ENCODE results near the gene GPR32. TPM values are rescaled to one million over a fixed set of nuclear protein-coding genes. Genes with fewer than 3 reads are reported as not detected.

Gene GPR32
- total and polyA plus RNA-seq, 2 donors (not counting 1 experiment from before 2014, with no cell fraction given), result not detected

- H3K4me1 Mint-ChIP-seq, result peaks cover 33% of the 10 kb centered on the region
- POLR2A ChIA-PET, result no interaction called here
- Histone ChIP-seq H2AFZ (ENCODE audit: insufficient read depth, low read depth, low read length, poor library complexity, severe bottlenecking) (no peak overlapping the region), H3K79me2 (ENCODE audit: control insufficient read depth, insufficient read depth, low read length) (peaks cover 44% of the 10 kb centered on the region), H3K9me3 (ENCODE audit: control extremely low read depth in 1 of 3, control insufficient read depth in 2 of 3, insufficient read depth in 1 of 3, low read length in 2 of 3) (no peaks in the 10 kb centered on the region), H3K9ac (ENCODE audit: low read length) (no peak overlapping the region), H3K4me3 (ENCODE audit: control extremely low read depth in 1 of 5, extremely low read depth in 1 of 5, insufficient read depth in 1 of 5, low read depth in 2 of 5, low read length in 4 of 5) (no peak overlapping the region), H3K27ac (ENCODE audit: low read length in 2 of 2) (no peak overlapping the region), H4K20me1 (ENCODE audit: control insufficient read depth, insufficient read depth, low read length, poor library complexity, severe bottlenecking) (peaks cover 7% of the 10 kb centered on the region), H3K4me1 (ENCODE audit: control insufficient read depth in 2 of 2, insufficient read depth in 2 of 2, low read length in 2 of 2) (peaks cover 17 to 21% of the 10 kb centered on the region in 2 donors), H3K4me2 (replicated peaks; ENCODE audit: low read depth, low read length, poor library complexity, severe bottlenecking) (no peak overlapping the region), H3K27me3 (replicated peaks in 1 of 4; ENCODE audit: control extremely low read depth in 1 of 4, control insufficient read depth in 3 of 4, insufficient read depth in 4 of 4, low read length in 3 of 4) (no peaks in the 10 kb centered on the region), H3K36me3 (replicated peaks in 1 of 2; ENCODE audit: control extremely low read depth in 1 of 2, control insufficient read depth in 1 of 2, extremely low read depth in 1 of 2, insufficient read depth in 2 of 2, low read length in 1 of 2) (peaks cover 0 to 44% of the 10 kb centered on the region in 2 experiments)
- DNase-seq (no peak), ATAC-seq (ENCODE audit: low read depth) (no peak)
- H3K27ac Mint-ChIP-seq, result no peak overlapping the region
- intact Hi-C loops (cut with micrococcal nuclease), result no loop called here
- CTCF ChIA-PET, result interaction anchor here (1.2 kb wide), 1 partner anchor 123 kb away, joined by 3 read pairs; no protein-coding TSS in a partner anchor
- no peaks in the 10 kb centered on the region for H3K27me3 Mint-ChIP-seq
- TF ChIP-seq EZH2 (IDR thresholded peaks at IDR 0.05; ENCODE audit: borderline replicate concordance, insufficient read depth, low read depth, low read length, poor library complexity, severe bottlenecking) (no peak), CTCF (IDR thresholded peaks at IDR 0.05) (no peak)
- H3K4me3 Mint-ChIP-seq, result no peak overlapping the region
- H3K9me3 Mint-ChIP-seq (ENCODE audit: insufficient read depth), result no peaks in the 10 kb centered on the region
- WGBS (ENCODE audit: insufficient coverage), result 94% methylated on average over 17 of the region's 21 CpGs
These were observed 28.6 kb downstream of the GPR32 start for GRCh38 chr19:50798659-50799546.

GRCh38 chr19:50799547-50799851 lies 29.2 kb downstream of the GPR32 start:
- ATAC-seq (ENCODE audit: low read depth), result no peak
- no peak overlapping the region for H3K9ac ChIP-seq (ENCODE audit: low read length)
- H3K9me3 Mint-ChIP-seq (ENCODE audit: insufficient read depth), result no peaks in the 10 kb centered on the region
- no peaks in the 10 kb centered on the region for H3K27me3 Mint-ChIP-seq
- no peak for DNase-seq
- H2AFZ ChIP-seq (ENCODE audit: insufficient read depth, low read depth, low read length, poor library complexity, severe bottlenecking), result no peak overlapping the region
- no peak overlapping the region for H3K4me2 ChIP-seq (replicated peaks; ENCODE audit: low read depth, low read length, poor library complexity, severe bottlenecking)
- no peak overlapping the region for H3K4me3 ChIP-seq (ENCODE audit: control extremely low read depth in 1 of 5, extremely low read depth in 1 of 5, insufficient read depth in 1 of 5, low read depth in 2 of 5, low read length in 4 of 5)
- 92% methylated on average over 3 of the region's 3 CpGs for WGBS (ENCODE audit: insufficient coverage)
- H3K79me2 ChIP-seq (ENCODE audit: control insufficient read depth, insufficient read depth, low read length), result peaks cover 50% of the 10 kb centered on the region
- intact Hi-C loops (cut with micrococcal nuclease), result no loop called here
- no peak for TF ChIP-seq EZH2 (IDR thresholded peaks at IDR 0.05; ENCODE audit: borderline replicate concordance, insufficient read depth, low read depth, low read length, poor library complexity, severe bottlenecking)
- TF ChIP-seq CTCF (IDR thresholded peaks at IDR 0.05), result no peak
- peaks cover 13 to 17% of the 10 kb centered on the region in 2 donors for H3K4me1 ChIP-seq (ENCODE audit: control insufficient read depth in 2 of 2, insufficient read depth in 2 of 2, low read length in 2 of 2)
- ChIA-PET CTCF (interaction anchor here (1.2 kb wide), 1 partner anchor 122 kb away, joined by 3 read pairs; no protein-coding TSS in a partner anchor), POLR2A (no interaction called here)
- H4K20me1 ChIP-seq (ENCODE audit: control insufficient read depth, insufficient read depth, low read length, poor library complexity, severe bottlenecking), result peaks cover 7% of the 10 kb centered on the region
- no peak overlapping the region for H3K27ac ChIP-seq (ENCODE audit: low read length in 2 of 2)
- no peaks in the 10 kb centered on the region for H3K27me3 ChIP-seq (replicated peaks in 1 of 4; ENCODE audit: control extremely low read depth in 1 of 4, control insufficient read depth in 3 of 4, insufficient read depth in 4 of 4, low read length in 3 of 4)
- no peak overlapping the region for H3K4me3 Mint-ChIP-seq
- peaks cover 0 to 44% of the 10 kb centered on the region in 2 experiments for H3K36me3 ChIP-seq (replicated peaks in 1 of 2; ENCODE audit: control extremely low read depth in 1 of 2, control insufficient read depth in 1 of 2, extremely low read depth in 1 of 2, insufficient read depth in 2 of 2, low read length in 1 of 2)
- no peak overlapping the region for H3K27ac Mint-ChIP-seq
- no peaks in the 10 kb centered on the region for H3K9me3 ChIP-seq (ENCODE audit: control extremely low read depth in 1 of 3, control insufficient read depth in 2 of 3, insufficient read depth in 1 of 3, low read length in 2 of 3)
- H3K4me1 Mint-ChIP-seq, result peaks cover 31% of the 10 kb centered on the region
